ENCODE measurements around the gene ARL2BP.
"Not testable (repeated sequence)": the region's sequence is repeated elsewhere in the genome, so short reads cannot be mapped to it uniquely, and the experiment has no call there.

The ARL2BP gene

GRCh38 chr16:57244767-57245471 lies at the start of gene ARL2BP:
ARL2BP (plus strand) TSS chr16:57245259; CDS start chr16:57245368, 109 bp downstream.
- DNase-seq (ENCODE audit: insufficient read length, low spot score) (peak; percentile 92), FAIRE-seq (peak; percentile 98)

- FAIRE-seq (peak; percentile 68), DNase-seq (ENCODE audit: insufficient read length, low spot score) (no peak)
Measured at GRCh38 chr16:57196286-57196685, 48.8 kb upstream of the ARL2BP start.

- FAIRE-seq (no peak), DNase-seq (ENCODE audit: insufficient read length, low spot score) (no peak)
Measured at GRCh38 chr16:57196753-57197152, 48.3 kb upstream of the ARL2BP start.

- not testable (repeated sequence) for DNase-seq (ENCODE audit: insufficient read length, low spot score); FAIRE-seq
Measured at GRCh38 chr16:57200321-57200720, 44.7 kb upstream of the ARL2BP start.

- FAIRE-seq; DNase-seq (ENCODE audit: insufficient read length, low spot score): not testable (repeated sequence)
Measured at GRCh38 chr16:57200926-57201325, 44.1 kb upstream of the ARL2BP start.

- FAIRE-seq: no peak
- DNase-seq (ENCODE audit: insufficient read length, low spot score): no peak
Measured at GRCh38 chr16:57202095-57202886, 42.8 kb upstream of the ARL2BP start.

- no peak for DNase-seq (ENCODE audit: insufficient read length, low spot score)
- FAIRE-seq: peak; percentile 28
Measured at GRCh38 chr16:57203451-57203850, 41.6 kb upstream of the ARL2BP start.

- FAIRE-seq (no peak), DNase-seq (ENCODE audit: insufficient read length, low spot score) (no peak)
Measured at GRCh38 chr16:57204675-57205074, 40.4 kb upstream of the ARL2BP start.

GRCh38 chr16:57208926-57209325 lies 36.1 kb upstream of the ARL2BP start:
- DNase-seq (ENCODE audit: insufficient read length, low spot score) (no peak), FAIRE-seq (no peak)

- FAIRE-seq: no peak
Measured at GRCh38 chr16:57209780-57210179, 35.3 kb upstream of the ARL2BP start.

GRCh38 chr16:57213462-57213861 lies 31.6 kb upstream of the ARL2BP start:
- DNase-seq (ENCODE audit: insufficient read length, low spot score) (no peak), FAIRE-seq (no peak)

More at GRCh38 chr16:57209780-57210179, 35.3 kb upstream of the ARL2BP start:
- DNase-seq (ENCODE audit: insufficient read length, low spot score): no peak

GRCh38 chr16:57216968-57217367 lies 28.1 kb upstream of the ARL2BP start:
- no peak for FAIRE-seq
- no peak for DNase-seq (ENCODE audit: insufficient read length, low spot score)

GRCh38 chr16:57223057-57223456 lies 22.0 kb upstream of the ARL2BP start:
- FAIRE-seq (no peak), DNase-seq (ENCODE audit: insufficient read length, low spot score) (no peak)

GRCh38 chr16:57224651-57225335 lies 20.3 kb upstream of the ARL2BP start:
- no peak for FAIRE-seq
- no peak for DNase-seq (ENCODE audit: insufficient read length, low spot score)

GRCh38 chr16:57225978-57226377 lies 19.1 kb upstream of the ARL2BP start:
- no peak for DNase-seq (ENCODE audit: insufficient read length, low spot score)
- no peak for FAIRE-seq

- FAIRE-seq (no peak), DNase-seq (ENCODE audit: insufficient read length, low spot score) (no peak)
Measured at GRCh38 chr16:57226701-57227621, 18.1 kb upstream of the ARL2BP start.

- no peak for FAIRE-seq
Measured at GRCh38 chr16:57229079-57229478, 16.0 kb upstream of the ARL2BP start.

GRCh38 chr16:57231821-57232350 lies 13.2 kb upstream of the ARL2BP start:
- DNase-seq (ENCODE audit: insufficient read length, low spot score): no peak
- FAIRE-seq: no peak

More at GRCh38 chr16:57229079-57229478, 16.0 kb upstream of the ARL2BP start:
- no peak for DNase-seq (ENCODE audit: insufficient read length, low spot score)

- FAIRE-seq (no peak), DNase-seq (ENCODE audit: insufficient read length, low spot score) (no peak)
Measured at GRCh38 chr16:57233944-57234706, 10.9 kb upstream of the ARL2BP start.

All from GM19239 (cell line).